Femur (tissue), 1 donor: ENCODE measurements around the gene SRRM3.
"Not testable (repeated sequence)": the region's sequence is repeated elsewhere in the genome, so short reads cannot be mapped to it uniquely, and the experiment has no call there.

ENCODE experiments used
- DNase-seq: peaks from one replicate; pipeline ENCODE4 v3.0.0-alpha.2; 2017

SRRM3 gene

DNA sequence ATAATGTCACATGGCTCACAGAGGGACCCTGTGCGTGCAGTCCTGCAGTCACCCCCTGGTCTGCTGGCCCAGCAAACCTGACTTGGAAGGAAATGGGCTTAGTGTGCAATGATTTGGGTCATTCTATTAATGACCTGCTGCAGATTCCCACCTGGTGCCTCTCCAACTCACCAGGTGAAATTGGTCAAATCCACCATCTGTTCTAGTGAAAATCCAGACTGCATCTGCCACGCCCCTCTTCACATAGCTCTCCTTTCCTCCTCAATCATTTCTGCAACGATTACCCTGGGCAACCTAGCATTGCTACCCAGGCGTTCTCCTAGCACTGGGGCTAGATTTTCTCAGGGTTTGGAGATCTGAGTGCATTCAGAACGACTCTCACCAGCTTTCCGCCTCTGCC is 29.4 kb downstream of the SRRM3 start:
- DNase-seq = no peak

DNA sequence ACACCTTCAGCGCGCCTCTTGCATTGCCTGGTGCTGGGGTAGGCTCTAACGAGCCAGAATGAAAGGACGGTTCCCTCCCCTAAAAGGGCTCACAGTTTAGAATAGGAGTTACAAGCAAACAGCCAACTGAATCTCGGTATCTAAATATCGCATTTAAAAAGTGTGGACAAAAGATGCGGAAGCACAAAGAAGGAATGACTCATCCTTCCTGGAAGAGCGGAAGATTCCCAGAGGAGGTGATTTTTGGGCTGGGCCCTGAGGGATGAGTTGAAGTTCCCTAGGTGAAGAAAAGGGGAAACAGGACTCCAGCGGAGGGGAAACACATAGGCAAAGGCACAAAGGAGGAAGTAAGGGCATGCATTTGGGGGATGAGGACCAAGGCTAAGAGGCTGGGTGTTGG is 29.9 kb downstream of the SRRM3 start:
- no peak for DNase-seq

DNA sequence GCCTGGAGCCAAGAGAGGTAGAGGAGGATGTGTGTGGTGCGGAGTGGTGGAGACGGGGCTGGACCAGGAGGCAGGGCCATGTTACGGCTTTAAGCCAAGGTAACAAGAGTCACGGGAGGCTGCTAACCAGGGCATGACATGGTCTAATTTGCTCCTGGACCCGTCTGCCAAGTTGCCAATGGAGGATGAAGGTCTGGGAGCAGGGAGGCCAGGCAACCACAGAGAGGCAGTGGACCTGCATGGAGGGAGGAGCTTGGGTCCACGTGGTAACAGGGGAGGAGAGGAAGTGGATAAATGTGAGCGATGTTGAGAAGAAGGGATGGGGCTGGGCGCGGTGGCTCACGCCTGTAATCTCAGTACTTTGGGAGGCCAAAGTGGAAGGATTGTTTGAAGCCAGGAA is 31.0 kb downstream of the SRRM3 start:
- DNase-seq = no peak

DNA sequence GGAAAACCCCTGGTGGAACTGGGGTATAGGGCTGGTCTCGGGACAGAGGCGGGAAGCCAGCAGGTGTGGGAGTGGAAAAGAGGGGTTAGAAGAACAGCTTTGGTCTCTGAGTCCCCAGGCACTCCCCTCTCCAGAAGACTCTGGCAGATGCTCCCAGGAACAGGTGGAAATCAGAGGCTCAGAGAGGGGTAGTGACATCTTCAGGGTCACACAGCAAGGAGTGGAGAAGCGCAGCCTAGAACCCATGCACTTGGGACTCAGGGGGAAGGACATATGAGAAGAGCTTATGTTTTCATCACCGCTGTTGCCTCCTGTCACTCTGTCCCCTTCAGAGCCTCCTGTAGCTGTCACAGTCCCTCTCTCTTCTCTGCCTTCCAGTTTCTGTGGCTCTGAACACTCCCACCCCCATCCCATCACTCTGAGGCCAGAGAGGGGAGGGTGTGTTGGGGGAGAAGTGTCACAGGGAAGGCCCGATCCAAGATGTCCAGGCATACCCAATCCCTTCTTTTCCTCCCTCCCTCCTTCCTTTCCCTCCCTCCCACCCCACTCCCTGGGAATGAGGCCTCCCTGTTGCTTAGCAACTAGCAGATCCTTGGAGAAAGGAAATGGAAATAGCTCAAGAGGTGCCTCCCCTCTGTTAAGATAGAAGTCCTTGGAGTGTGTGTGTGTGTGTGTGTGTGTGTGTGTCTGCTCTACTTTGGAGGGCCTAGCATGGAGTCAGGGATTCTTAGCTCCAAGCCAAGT is 32.0 kb downstream of the SRRM3 start:
- DNase-seq = no peak

DNA sequence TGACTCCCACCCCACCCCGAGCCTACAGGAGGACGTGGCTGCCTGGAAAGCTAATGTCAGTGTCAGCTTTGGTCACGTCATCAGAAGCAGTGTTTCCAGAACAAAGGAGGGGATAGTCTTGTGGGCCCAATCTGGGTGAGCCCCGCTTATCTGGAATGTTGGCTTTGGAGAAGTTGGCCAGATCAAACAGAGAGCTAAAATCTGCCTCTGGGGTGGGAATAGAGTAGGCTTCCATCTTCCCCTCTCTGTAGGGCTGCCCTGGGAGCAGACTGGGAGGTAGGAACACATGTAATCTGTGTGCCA is 32.5 kb downstream of the SRRM3 start:
- DNase-seq = no peak

DNA sequence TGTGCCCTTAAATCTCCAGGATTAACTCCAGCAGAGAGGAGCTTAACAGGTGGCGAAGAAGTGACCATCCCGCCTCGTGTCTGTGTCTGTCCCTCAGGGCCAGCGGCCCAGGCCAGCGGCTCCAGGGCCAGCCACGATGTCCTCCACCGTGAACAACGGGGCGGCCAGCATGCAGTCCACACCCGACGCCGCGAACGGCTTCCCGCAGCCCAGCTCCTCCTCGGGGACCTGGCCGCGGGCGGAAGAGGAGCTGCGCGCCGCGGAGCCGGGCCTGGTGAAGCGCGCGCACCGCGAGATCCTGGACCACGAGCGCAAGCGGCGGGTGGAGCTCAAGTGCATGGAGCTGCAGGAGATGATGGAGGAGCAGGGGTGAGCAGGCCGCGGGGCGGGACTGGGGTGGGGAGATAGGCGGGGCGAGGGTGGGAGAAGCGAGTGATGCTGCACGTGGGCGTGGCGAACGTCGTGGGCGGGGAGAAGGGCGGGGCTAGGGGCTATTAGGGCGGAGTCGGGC is 33.3 kb downstream of the SRRM3 start:
- DNase-seq = peak; percentile 82

DNA sequence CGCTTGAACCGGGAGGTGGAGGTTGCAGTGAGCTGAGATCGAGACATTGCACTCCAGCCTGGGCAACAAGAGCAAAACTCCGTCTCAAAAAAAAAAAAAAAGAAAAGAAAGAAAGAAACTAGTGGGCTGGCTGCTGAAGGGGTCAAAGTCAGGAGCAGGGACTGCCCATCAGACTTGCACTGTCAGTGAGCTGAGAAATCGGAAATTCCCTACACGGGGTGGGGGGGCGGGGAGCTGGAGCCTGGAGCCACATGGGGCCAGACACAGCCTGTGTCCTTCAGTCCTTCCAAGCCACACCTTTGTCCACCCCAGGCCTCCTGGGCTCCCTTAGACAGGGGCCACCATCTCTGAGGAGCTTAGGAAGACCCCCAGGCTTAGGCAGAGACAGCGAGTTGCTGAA is 34.5 kb downstream of the SRRM3 start:
- DNase-seq = no peak

DNA sequence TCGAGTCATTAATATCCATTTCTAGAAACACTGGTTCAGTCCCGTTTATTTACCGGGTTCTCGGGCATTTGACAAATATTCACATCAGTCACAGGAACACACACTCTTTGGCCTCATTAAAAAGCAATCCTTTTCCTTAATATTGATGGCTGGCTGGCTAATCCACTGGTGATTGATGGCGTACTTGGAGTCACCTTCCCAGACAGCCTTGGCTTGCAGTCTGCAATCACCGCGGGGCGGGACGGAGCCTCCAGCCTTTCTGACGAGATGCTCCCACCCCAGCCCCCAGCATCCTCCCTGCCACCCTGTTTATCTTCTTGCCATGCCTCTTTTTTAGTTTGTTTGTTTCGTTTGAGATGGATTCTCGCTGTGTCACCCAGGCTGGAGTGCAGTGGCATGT is 36.6 kb downstream of the SRRM3 start:
- DNase-seq = no peak

DNA sequence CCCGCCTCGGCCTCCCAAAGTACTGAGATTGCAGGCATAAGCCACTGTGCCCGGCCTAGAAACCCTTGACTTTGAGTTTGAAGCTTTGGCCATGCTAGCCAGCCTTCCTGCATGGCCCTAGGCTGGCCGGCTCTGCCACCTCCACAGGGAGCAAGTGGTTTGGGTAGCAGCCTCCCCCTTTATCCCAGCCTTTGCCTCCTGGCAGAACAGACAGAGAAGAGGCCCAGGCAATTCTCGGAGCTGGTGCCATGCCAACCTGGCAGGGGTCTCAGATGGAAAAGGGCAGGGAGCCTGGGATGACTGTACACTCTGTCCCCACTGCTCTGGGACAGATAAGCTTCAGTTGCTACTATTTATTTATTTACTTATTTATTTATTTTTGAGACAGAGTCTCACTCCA is 39.4 kb downstream of the SRRM3 start:
- DNase-seq = no peak

DNA sequence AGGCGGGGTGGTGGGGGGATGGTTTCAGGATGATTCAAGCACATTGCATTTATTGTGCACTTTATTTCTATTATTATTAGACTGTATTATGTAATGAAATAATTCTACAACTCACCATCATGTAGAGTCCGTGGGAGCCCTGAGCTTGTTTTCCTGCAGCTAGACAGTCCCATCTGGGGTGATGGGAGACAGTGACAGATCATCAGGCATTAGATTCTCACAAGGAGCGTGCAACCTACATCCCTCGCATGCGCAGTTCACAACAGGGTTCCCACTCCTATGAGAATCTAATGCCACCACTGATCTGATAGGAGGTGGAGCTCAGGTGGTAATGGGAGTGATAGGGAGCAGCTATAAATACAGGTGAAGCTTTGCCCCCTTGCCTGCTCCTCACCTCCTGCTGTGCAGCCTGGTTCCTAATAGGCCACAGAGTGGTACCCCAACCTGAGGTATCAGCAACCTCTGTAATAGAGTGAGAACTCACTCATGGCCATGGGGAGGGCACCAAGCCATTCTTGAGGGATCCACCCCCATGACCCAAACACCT is 40.9 kb downstream of the SRRM3 start:
- not testable (repeated sequence) for DNase-seq

DNA sequence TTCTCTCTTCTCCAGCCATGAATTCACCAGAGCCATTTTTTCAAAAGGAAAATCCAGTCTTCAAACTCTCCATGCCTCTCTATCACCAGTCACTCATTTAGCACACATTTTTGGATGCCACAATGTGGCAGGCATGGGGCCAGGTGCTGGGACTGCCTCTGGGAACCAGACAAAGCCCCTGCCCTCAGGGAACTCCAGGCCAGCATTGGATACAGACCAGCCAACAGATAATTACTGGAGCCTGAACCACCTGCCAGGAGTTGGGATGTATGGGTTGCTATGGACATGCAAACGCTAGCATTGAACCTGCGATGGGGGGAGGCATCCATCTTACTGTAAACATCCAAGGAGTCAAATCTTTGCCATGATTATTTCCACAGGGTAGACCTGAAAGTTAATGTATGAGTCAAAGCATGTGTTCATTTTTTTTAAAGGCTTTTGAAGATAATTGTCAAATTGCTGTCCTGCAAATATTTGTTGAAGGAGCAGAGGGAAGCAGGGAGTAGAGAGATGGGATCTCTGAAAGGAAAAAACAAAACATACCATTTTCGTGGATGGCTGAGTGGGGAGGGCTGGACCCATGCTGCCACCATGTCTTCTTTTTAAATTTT is 43.2 kb downstream of the SRRM3 start:
- DNase-seq = no peak

DNA sequence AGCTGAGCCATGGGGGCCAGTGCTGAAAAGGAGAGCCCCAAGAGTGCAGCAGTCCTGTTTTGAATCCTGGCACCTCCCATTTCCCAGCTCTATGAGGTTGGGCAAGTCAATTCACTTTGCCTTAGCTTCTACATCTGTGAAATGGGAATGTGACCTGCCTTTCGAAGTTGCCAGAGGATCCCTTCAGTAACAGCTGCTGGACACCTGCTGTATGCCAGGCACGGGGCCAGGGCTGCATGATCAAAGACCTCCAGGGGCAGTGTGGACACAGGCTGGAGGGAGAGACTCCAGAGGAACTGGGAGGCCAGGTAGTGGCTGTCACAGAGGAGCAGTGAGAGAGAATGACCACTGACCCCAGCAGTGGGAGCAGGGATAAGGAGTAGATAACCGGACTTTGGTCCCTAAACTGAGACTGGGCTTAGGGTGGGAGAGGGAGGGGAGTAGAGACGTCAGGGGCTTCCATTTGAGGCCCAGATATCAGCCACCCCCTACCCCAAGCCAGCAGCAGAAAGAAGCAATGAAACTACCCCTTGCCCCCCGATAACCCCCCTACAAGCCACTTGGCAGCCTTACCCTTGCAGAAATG is 45.2 kb downstream of the SRRM3 start:
- DNase-seq = no peak

DNA sequence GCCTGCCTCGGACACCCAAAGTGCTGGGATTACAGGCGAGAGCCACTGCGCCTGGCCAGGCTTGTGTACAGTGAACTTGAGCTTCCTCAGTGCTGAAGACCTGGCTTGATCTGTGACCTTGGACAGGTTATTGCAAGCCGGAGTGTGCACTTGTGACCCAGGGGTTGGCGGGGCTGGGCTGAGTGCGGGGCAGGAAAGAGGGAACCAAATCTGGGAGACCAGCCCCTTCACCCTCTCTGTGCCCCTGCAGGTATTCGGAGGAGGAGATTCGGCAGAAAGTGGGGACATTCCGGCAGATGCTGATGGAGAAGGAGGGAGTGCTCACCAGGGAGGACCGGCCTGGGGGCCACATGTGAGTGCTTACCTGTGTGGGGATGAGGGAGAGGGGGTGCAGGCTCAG is 46.2 kb downstream of the SRRM3 start:
- no peak for DNase-seq

DNA sequence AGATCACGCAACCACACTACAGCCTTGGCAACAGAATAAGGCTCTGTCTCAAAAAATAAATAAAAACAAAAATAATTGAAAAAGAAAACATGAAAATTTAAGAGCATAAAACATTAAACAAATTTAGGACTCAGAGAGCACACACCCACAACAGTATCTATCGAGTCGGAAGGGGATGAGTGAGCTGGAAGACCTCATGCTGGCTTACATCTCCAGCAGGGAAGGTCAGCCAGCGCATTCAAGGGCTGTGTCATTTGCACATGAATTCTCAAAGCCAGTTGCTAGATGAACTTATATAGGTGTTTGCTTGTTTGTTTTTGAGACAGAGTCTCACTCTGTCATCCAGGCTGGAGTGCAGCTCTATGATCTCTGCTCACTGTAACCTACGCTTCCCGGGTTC is 50.3 kb downstream of the SRRM3 start:
- no peak for DNase-seq

DNA sequence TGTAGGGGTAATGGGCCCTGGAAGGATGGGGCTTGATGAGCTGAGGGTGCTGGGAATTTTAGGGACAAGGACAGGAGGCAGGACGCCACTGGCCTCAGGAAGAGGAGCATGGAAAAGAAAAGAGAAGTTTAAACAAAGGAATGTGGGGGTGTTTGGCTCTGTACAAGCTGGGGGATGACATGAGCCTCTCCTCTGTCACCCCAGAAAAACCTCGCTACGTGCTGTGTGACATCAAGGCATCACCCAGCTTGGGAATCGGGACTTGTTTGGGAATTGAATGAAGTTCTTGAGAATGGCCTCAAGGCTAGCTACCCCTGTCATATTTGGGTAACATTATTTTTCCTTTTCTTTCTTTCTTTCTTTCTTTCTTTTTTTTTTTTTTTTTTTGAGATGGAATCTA is 53.1 kb downstream of the SRRM3 start:
- no peak for DNase-seq

DNA sequence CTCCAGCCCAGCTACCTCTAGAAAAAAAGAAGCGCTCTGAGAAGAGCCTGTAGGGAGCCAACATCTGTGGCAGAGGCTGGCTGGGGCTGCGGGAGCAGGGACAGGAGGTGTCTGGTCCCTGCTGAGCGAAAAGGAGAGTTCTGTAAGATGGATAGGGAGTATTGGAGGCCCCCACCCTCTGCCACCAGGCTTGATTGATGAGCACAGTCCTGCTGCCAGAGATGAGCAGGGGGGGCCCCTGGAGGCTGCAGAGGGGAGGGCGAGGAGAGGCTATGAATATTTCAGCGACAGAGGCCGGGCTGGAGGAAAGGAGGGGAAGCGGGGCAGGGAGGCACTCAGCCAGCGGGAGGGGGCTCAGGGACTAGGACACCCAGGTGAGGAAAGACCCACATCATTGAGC is 56.3 kb downstream of the SRRM3 start:
- DNase-seq = no peak

DNA sequence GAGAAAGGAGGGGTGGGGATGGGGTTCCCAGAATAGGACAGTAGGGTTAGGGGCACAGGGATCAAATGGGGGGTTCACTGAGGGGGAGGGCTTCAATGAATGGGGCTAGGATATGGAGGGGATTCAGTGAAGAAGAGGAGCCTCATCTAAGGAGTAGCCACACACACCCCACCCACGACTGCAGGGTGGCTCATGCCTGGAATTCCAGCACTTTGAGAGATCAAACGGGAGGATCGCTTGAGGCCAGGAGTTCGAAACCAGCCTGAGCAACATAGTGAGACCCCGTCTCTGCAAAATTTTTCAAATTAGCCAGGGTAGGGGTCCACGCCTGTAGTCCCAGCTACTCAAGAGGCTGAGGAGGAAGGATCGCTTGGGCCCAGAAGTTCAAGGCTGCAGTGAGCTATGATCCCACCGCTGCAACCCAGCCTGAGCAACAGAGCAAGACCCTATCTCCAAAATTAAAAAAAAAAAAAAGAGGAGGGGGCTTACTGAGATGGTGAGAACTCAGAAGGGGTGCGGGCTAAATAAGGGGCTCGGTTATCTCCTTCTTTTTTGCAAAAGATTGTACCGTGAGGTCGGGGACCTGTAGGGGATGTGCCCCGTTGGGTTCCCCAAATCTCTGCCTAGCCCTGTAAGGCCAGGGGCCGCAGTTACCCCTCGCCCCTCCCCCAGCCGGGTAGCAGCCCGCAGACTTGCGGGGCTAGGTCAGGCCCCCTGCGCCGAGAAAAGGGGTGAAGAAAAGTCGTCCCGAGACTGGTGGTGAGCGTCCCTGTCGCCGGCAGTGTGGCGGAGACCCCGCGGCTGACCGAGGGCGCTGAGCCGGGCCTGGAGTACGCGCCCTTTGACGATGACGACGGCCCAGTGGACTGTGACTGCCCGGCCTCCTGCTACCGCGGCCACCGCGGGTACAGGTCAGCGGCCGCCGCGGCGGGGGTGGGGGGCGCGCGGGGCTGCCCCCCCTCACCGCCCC is 57.7 kb downstream of the SRRM3 start:
- no peak for DNase-seq

DNA sequence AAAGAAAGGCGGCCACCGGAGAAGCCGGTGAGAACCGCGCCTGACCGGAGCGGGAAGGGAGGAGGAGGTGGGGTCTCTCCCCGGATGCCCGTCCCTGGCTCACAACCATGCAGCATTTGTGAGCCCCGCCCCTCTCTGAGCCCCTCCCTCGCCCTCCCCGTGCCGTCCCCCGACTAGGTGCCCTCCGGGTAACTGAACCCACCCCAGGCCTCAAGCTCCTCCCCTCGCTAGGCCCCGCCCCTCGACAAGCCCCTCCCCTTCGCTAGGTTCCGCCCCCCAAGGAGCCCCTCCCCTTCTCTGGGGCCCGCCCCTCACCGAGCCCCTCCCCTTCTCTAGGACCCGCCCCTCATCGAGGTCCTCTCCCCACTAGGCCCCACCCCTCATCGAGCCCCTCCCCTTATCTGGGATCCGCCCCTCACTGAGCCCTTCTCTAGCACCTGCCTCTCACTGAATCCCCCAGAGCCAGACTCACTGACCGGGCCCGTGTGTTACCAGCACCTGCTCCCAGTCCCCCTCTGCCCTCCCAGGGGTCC is 58.5 kb downstream of the SRRM3 start:
- DNase-seq = no peak

DNA sequence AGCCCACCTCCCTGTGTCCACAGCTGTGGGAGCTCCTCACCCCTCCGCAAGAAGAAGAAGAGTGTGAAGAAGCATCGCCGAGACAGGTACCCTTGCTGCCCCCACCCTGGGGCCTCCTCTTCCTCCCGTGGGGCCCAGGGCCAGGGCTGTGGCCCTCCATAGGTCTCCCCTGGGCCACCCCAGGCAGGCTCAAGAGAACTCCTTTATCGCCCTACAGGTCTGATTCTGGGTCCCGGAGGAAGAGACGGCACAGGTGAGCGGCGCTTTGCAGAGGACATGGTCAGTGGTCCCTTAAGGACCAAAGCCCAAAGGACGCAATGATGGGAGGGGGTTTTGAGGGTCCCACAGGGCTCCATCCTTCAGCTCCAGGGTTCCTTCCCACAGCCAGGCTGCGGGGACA is 59.6 kb downstream of the SRRM3 start:
- DNase-seq = no peak

DNA sequence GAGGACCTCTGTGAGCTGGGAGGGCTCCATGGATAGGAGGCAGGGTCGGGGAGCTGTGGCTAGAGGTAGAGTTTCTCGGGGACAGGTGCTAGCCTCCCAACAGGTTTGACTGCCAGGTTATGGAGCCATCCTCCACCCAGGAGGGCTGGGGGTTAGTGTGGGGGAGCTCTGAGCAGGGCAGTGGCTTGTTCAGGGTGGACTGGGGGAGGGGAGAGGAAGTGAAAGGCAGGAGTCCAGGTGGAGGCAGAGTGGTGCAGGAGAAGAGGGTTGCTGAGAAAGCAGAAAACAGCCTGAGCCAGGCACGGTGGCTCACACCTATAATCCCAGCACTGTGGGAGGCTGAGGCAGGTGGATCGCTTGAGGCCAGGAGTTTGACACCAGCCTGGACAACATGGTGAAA is 60.2 kb downstream of the SRRM3 start:
- DNase-seq = no peak

DNA sequence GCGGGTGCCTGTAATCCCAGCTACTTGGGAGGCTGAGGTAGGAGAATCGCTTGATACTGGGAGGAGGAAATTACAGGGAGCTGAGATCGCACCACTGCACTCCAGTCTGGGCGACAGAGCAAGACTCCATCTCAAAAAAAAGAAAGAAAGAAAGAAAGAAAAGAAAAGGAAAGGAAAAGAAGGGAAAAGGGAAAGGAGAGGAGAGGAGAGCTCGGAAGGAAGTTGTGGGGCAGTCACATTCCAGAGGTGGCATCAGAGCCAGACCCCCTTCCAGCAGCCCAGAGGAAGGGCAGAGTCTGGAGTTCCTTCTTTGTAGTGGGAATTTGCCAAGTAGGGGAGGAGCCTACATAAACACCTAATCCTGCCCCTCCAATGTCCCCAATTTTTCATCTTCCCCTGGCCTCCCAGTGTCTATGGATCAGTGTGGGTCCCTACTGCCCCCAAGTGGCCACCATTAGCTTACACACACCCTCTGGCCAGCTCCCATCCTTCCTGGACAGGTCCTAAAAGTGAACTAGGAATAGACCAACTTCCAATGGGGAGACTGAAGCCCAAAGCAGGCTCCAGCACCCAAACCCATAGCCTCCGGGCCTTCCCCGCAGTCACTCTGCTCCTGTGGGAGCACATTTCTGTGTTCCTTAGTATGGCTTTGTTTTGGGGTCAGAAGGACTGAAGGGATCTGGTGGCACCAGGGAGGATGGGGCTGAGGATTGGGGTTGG is 61.1 kb downstream of the SRRM3 start:
- no peak for DNase-seq

DNA sequence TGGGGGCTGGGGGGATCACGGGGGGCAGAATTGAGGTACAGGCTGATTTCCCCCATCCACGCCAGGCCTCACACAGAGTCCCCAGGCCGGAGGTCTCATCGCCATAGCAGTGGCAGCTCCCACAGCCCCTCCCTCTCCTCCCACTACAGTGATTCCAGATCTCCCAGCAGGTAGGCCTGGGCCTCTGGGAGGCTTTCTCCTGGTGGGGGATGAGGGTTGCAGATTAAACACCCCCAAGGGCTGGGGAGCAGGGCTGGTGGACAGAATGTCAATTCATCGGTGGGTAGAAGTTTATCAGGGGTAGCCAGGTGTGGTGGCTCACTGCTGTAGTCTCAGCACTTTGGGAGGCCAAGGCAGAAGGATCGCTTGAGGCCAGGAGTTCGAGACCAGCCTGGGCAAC is 63.6 kb downstream of the SRRM3 start:
- DNase-seq = no peak
